ENCODE data around the gene PIGO.

PIGO gene

DNA sequence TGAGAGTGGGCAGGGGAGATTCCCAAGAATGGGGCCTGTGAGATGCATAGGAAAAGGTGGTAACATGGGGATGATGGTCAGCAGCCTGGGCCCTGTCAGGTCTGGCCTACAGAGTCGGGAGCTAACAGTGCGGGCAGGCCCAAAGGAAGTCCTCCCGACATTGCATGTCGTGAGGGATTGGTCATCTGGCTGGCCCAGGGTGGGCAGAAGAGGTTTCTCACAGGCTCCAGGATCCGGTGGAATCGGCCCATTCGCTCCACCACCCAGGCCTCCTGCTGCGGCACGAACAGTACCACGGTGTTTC is 6.0 kb upstream of the PIGO start:
- peak overlapping the region; percentile 88 for H3K4me3 ChIP-seq (ENCODE audit: low read length)
- peak; percentile 16 for DNase-seq (ENCODE audit: low read depth)
- TF ChIP-seq, protein P1, sequence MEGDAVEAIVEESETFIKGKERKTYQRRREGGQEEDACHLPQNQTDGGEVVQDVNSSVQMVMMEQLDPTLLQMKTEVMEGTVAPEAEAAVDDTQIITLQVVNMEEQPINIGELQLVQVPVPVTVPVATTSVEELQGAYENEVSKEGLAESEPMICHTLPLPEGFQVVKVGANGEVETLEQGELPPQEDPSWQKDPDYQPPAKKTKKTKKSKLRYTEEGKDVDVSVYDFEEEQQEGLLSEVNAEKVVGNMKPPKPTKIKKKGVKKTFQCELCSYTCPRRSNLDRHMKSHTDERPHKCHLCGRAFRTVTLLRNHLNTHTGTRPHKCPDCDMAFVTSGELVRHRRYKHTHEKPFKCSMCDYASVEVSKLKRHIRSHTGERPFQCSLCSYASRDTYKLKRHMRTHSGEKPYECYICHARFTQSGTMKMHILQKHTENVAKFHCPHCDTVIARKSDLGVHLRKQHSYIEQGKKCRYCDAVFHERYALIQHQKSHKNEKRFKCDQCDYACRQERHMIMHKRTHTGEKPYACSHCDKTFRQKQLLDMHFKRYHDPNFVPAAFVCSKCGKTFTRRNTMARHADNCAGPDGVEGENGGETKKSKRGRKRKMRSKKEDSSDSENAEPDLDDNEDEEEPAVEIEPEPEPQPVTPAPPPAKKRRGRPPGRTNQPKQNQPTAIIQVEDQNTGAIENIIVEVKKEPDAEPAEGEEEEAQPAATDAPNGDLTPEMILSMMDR (IDR thresholded peaks at IDR 0.05; ENCODE audit: insufficient read depth, low read depth, low read length, missing control alignments) = no peak

DNA sequence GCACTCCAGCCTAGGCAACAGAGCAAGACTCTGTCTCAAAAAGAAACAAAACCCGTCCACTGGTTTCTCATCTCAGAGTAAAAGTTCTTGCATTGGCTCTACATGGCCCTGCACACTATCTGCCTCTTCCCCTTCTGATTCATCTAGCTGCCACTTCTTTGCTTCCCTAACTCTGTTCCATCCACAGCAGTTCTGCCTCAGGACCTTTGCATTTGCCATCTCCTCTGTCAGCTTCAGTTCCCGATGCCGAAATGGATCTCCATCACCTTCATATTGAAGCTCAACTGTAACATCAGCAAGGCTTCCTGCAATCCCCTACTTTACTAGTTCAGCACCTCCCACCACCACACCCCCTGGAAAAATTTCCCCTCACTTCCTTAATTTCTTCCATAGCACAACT is 1.2 kb upstream of the PIGO start:
- no peak for DNase-seq (ENCODE audit: low read depth)
- TF ChIP-seq, protein P1 (IDR thresholded peaks at IDR 0.05; ENCODE audit: insufficient read depth, low read depth, low read length, missing control alignments) = no peak
- H3K4me3 ChIP-seq (ENCODE audit: low read length) = no peak overlapping the region

DNA sequence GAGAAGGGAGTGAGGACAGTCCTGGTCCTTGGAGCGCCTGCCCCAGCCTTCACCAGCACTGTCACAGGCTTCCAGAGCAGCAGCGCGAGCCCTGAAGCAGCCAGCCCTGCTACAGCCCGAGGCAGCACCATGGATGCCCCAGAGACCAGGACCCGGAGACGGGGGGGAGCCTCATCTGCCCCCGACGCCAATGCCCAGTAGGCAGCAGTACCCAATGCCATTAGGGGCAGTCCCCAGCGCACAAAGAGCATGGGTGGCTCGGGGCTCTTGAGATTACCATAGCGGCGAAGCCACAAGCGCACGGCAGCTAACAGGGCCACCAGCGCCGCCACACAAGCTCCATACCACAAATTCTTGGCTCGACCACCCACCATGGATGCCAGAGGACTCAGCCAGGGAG is 4.9 kb downstream of the PIGO start:
- TF ChIP-seq, protein P1 (IDR thresholded peaks at IDR 0.05; ENCODE audit: insufficient read depth, low read depth, low read length, missing control alignments) = no peak
- H3K4me3 ChIP-seq (ENCODE audit: low read length) = no peak overlapping the region
- no peak for DNase-seq (ENCODE audit: low read depth)

DNA sequence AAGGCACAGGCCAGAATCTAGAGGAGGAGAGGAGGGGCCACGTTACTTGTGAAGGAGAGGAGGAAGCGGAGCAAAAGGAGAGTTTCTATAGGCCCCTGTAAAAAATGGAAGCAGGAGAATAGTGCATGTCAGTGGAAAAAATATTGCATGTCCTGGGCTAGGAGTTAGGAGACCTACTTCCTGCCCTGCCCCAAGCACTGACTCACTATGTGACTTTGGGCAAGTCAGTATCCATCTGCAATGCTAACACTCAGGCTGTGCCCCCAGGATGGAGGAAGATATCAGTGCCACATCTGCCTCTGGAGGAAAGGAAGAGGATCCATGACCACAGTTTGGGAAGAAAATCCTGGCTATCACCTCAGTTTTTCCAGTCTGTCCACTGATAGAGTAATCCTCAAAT is 7.0 kb downstream of the PIGO start:
- no peak for DNase-seq (ENCODE audit: low read depth)
- TF ChIP-seq, protein P1 (IDR thresholded peaks at IDR 0.05; ENCODE audit: insufficient read depth, low read depth, low read length, missing control alignments) = no peak
- no peak overlapping the region for H3K4me3 ChIP-seq (ENCODE audit: low read length)

DNA sequence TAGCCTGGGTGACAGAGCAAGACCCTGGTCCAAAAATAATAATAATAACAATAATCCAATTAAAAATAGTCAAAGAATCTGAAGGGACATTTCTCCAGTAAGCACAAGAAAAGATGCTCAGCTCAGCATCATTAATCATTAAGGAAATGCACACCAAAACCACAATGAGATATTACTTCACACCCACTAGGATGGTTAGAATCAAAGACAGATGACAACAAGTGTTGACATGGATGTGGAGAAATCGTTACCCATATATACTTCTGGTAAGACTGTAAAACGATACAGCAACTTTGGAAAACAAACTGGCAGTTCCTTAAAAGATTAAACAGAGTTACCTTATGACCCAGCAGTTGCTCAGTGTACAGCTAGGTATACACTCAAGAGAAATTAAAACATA is 11.3 kb downstream of the PIGO start:
- H3K4me3 ChIP-seq (ENCODE audit: low read length) = no peak overlapping the region
- TF ChIP-seq, protein P1 (IDR thresholded peaks at IDR 0.05; ENCODE audit: insufficient read depth, low read depth, low read length, missing control alignments) = no peak
- no peak for DNase-seq (ENCODE audit: low read depth)

DNA sequence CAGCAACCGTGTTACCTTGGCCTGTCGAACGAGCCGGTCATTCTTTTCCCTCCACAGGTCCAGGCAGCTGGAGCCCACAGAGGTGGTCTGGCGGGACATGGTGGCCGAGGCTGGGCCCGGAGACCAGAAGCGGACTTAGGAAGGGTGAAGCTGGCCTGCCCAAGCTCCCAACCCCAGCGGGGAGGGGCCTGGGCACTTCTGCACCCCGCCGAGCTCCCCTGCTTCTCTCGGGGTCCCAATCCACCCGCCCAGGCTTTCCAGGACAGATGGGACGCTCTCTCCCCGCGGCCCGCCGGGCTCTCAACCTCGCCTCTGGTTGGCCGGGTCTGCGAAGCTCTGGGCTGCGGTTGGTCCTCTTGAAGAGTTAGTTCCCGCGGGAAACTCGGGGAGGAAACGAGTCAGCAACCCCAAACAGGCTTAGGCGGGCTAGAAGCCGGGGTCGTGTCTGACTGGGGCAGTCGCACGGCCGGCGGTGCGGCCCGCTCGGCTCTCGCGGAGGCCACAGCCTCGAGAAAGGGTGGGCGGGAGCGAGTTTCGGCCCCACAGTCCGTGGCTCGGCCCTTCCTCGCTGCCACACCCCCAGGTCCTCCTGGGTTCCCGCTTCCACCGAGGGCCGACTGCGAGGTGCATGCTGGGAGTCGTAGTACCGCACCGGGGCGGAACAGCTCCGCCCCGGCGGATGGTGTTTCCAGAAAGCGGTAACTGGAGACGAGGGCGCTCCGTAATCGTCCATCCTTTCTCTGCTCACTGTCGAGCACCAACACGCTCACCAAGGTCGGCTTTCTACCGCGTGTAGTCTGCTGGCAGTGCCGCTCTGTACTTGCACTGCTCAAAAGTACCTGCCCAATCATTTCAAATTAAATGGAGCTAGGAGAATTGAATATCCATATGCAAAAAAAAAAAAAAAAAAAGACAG is 16.7 kb downstream of the PIGO start, which contains the start of gene FANCG:
Gene FANCG (minus strand): TSS at position 517 of the 916 bp plus-strand sequence. CDS start 418 bp downstream, at position 99.
- TF ChIP-seq, protein P1 (IDR thresholded peaks at IDR 0.05; ENCODE audit: insufficient read depth, low read depth, low read length, missing control alignments) = no peak
- DNase-seq (ENCODE audit: low read depth) = peak; percentile 95
- H3K4me3 ChIP-seq (ENCODE audit: low read length) = peak within 1 kb of the TSS; percentile 83

DNA sequence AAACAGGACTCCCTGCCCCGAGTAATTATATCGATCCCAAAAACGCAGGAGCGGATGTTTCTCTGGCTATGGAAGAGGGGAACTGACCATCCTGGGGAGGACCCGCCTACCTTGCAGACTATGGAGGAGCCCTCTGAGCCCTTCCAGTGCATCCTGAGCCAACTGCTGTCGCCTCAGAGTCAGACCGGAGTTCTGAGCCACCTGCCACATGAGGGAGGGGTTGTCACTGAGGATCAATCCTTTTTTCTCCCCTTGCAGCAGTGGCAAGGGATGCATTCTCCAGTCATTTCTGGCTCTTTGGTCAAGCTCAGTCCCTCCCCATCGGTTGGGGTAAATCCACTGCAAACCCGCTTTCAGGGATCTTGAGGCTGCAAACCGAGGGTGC is 17.4 kb downstream of the PIGO start:
- TF ChIP-seq, protein P1 (IDR thresholded peaks at IDR 0.05; ENCODE audit: insufficient read depth, low read depth, low read length, missing control alignments) = no peak
- H3K4me3 ChIP-seq (ENCODE audit: low read length) = peak overlapping the region; percentile 83
- no peak for DNase-seq (ENCODE audit: low read depth)
